Fibroblast of lung (primary cell): ENCODE measurements around the gene LIMS1. TPM values are rescaled to one million over a fixed set of nuclear protein-coding genes. Genes with fewer than 3 reads are reported as not detected.
A peak's percentile ranks its signal among the peaks of the same experiment; 100 is the strongest.

Source experiments
- DNase-seq, 2 donors: peaks; one replicate each; pipeline versions ENCODE4 v3.0.0 to v3.0.0-alpha.2; 2010; ENCODE audit warnings: low read depth in 2 of 2
- H2AFZ ChIP-seq: 2 replicates; pipeline ENCODE4 v1.5.1; 2012; ENCODE audit warnings: low read length, control low read depth, inconsistent platforms
- H3K27ac ChIP-seq: 2 replicates; pipeline ENCODE4 v1.5.1; 2011; ENCODE audit warnings: low read length, control low read depth; ENCODE audit not compliant: insufficient read depth
- H3K27me3 ChIP-seq: 2 replicates; pipeline ENCODE4 v1.5.1; 2011; ENCODE audit warnings: mild to moderate bottlenecking, low read length; ENCODE audit not compliant: control insufficient read depth, insufficient read depth
- H3K36me3 ChIP-seq: 2 replicates; pipeline ENCODE4 v1.5.1; 2011; ENCODE audit warnings: low read length; ENCODE audit not compliant: control insufficient read depth, insufficient read depth
- H3K4me1 ChIP-seq: 2 replicates; pipeline ENCODE4 v1.5.1; 2011; ENCODE audit warnings: low read length; ENCODE audit not compliant: control insufficient read depth, insufficient read depth; ENCODE audit errors: extremely low read depth
- H3K4me2 ChIP-seq: 2 replicates; pipeline ENCODE4 v1.5.1; 2011; ENCODE audit warnings: low read length, control low read depth; ENCODE audit not compliant: insufficient read depth; ENCODE audit errors: extremely low read depth
- H3K4me3 ChIP-seq, 4 experiments: fragments of 200-600 bp in 1 of 4; sonication (generic) in 1 of 4; replicated peaks in 1 of 4; 2 replicates each; pipeline ENCODE4 v1.5.1; 2011 to 2016; ENCODE audit warnings: low read length in 4 of 4, low read depth in 3 of 4, mild to moderate bottlenecking in 3 of 4, control low read depth in 2 of 4, inconsistent platforms in 1 of 4, mixed read lengths in 1 of 4; ENCODE audit not compliant: insufficient read depth in 1 of 4; ENCODE audit errors: control extremely low read depth in 1 of 4
- H3K79me2 ChIP-seq: 2 replicates; pipeline ENCODE4 v1.5.1; 2012; ENCODE audit warnings: mild to moderate bottlenecking, low read length, inconsistent platforms; ENCODE audit not compliant: control insufficient read depth, insufficient read depth
- H3K9ac ChIP-seq: 2 replicates; pipeline ENCODE4 v1.5.1; 2011; ENCODE audit warnings: mild to moderate bottlenecking, low read length, control low read depth; ENCODE audit not compliant: insufficient read depth
- H3K9me3 ChIP-seq: 2 replicates; pipeline ENCODE4 v1.5.1; 2012; ENCODE audit warnings: low read depth, low read length; ENCODE audit not compliant: control insufficient read depth, insufficient read depth
- H4K20me1 ChIP-seq: 2 replicates; pipeline ENCODE4 v1.5.1; 2011; ENCODE audit warnings: low read length; ENCODE audit not compliant: control insufficient read depth, insufficient read depth; ENCODE audit errors: extremely low read depth
- EZH2 ChIP-seq: IDR thresholded peaks from 2 replicates; pipeline ENCODE4 v1.5.1; 2012; ENCODE audit warnings: low read length, control low read depth, mild to moderate bottlenecking; ENCODE audit errors: missing control alignments
- polyA plus RNA-seq, 2 donors: library from polyadenylated mRNA; depleted of rRNA in 1 of 2; stranded (reverse) in 1 of 2; unstranded in 1 of 2; fragments of >200 nt; gene quantifications; 2 replicates each; pipeline ENCODE4 v1.2.1, GENCODE V29; 2011 to 2012; ENCODE audit warnings: missing spikeins in 1 of 2
- total RNA-seq: library from RNA; depleted of rRNA; stranded (reverse); fragments of >200 nt; gene quantifications from 2 replicates; pipeline ENCODE4 v1.2.1, GENCODE V29; 2014
- TF ChIP-seq, protein P1 (sequence below), 2 donors: IDR thresholded peaks in 1 of 2; conservative IDR thresholded peaks in 1 of 2; 1 replicate in 1 of 2; 2 replicates in 1 of 2; pipeline ENCODE4 v1.5.1; 2011 to 2012; ENCODE audit warnings: low read length in 2 of 2, control low read depth in 1 of 2, inconsistent platforms in 1 of 2, low read depth in 1 of 2, mild to moderate bottlenecking in 1 of 2

The LIMS1 gene
- total and polyA plus RNA-seq, 2 donors (not counting 1 experiment from before 2014, with no cell fraction given), result 52.7 to 108 TPM

DNA sequence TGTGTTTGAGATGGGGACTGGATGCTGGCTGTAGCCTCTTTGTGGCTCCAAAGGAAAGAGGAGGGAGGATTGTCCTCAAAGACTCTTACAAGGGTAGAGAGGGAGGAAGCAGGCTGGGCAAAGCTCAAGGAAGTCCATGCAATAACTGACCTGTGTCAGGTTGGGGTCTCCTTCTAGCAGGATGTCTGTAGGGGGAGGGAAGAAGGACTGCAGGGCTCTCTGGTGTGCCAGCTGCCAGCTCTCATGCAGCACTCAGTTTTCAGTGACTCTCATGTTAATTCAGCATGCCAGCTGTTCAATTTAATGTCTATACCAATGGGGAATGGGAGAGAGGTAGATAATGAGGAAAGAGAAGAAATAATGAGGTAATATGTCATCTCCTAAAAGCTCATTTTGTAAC is 99.7 kb downstream of the LIMS1 start:
- TF ChIP-seq, protein P1, sequence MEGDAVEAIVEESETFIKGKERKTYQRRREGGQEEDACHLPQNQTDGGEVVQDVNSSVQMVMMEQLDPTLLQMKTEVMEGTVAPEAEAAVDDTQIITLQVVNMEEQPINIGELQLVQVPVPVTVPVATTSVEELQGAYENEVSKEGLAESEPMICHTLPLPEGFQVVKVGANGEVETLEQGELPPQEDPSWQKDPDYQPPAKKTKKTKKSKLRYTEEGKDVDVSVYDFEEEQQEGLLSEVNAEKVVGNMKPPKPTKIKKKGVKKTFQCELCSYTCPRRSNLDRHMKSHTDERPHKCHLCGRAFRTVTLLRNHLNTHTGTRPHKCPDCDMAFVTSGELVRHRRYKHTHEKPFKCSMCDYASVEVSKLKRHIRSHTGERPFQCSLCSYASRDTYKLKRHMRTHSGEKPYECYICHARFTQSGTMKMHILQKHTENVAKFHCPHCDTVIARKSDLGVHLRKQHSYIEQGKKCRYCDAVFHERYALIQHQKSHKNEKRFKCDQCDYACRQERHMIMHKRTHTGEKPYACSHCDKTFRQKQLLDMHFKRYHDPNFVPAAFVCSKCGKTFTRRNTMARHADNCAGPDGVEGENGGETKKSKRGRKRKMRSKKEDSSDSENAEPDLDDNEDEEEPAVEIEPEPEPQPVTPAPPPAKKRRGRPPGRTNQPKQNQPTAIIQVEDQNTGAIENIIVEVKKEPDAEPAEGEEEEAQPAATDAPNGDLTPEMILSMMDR (conservative IDR thresholded peaks at IDR 0.05 in 1 of 2, IDR thresholded peaks at IDR 0.05 in 1 of 2; ENCODE audit: low read depth in 1 of 2, low read length in 2 of 2), result no peak
- no peak for TF ChIP-seq EZH2
- H4K20me1 ChIP-seq, result no peaks in the 10 kb centered on the region

DNA sequence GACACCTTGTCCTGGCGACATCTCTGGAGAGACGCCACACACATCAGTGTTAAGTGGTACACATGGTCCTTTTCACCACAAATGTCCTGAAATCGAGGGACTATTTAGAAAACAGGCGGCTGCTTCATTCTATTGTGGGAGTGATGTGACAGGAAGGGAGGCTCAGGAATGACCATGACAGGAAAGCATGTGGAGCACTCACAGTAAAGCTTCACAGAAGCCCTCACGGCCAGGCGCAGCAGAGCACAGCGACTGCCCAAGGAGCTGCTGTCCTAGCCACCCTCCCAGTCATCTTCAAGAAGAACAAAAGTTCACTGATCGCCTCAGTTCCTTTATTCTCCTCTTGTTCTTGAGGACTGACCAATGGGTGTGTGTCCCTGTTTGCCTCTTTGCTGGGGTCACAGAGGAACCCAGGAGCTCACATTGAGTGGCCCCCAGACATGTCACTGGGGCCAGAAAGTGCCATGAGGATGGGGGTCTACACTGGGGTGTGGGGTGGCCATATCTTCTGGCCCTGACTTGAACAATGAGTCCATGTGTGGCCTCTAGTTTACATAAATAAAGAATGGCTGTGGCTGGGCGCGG is 100.4 kb downstream of the LIMS1 start:
- H3K4me3 ChIP-seq, result no peak overlapping the region
- H3K4me1 ChIP-seq, result peaks cover 35% of the 10 kb centered on the region
- no peaks in the 10 kb centered on the region for H4K20me1 ChIP-seq
- H3K36me3 ChIP-seq, result no peaks in the 10 kb centered on the region
- no peak overlapping the region for H2AFZ ChIP-seq
- no peaks in the 10 kb centered on the region for H3K9me3 ChIP-seq
- H3K79me2 ChIP-seq, result peaks cover 31% of the 10 kb centered on the region
- no peak overlapping the region for H3K27ac ChIP-seq
- H3K9ac ChIP-seq, result no peak overlapping the region
- H3K27me3 ChIP-seq, result no peaks in the 10 kb centered on the region
- H3K4me2 ChIP-seq, result no peak overlapping the region
- no peak for TF ChIP-seq EZH2
- TF ChIP-seq, protein P1 (conservative IDR thresholded peaks at IDR 0.05 in 1 of 2, IDR thresholded peaks at IDR 0.05 in 1 of 2; ENCODE audit: low read depth in 1 of 2, low read length in 2 of 2), result no peak
- DNase-seq, result no peak

More for the DNA sequence above, 99.7 kb downstream of the LIMS1 start:
- Histone ChIP-seq H3K4me3 (no peak overlapping the region), H3K4me2 (no peak overlapping the region), H3K79me2 (peaks cover 32% of the 10 kb centered on the region), H3K27me3 (no peaks in the 10 kb centered on the region), H3K9ac (no peak overlapping the region), H3K4me1 (peaks cover 30% of the 10 kb centered on the region), H3K27ac (no peak overlapping the region), H3K9me3 (no peaks in the 10 kb centered on the region), H3K36me3 (no peaks in the 10 kb centered on the region), H2AFZ (no peak overlapping the region)
- DNase-seq, result peak in 1 of 2 donors; percentile 44

DNA sequence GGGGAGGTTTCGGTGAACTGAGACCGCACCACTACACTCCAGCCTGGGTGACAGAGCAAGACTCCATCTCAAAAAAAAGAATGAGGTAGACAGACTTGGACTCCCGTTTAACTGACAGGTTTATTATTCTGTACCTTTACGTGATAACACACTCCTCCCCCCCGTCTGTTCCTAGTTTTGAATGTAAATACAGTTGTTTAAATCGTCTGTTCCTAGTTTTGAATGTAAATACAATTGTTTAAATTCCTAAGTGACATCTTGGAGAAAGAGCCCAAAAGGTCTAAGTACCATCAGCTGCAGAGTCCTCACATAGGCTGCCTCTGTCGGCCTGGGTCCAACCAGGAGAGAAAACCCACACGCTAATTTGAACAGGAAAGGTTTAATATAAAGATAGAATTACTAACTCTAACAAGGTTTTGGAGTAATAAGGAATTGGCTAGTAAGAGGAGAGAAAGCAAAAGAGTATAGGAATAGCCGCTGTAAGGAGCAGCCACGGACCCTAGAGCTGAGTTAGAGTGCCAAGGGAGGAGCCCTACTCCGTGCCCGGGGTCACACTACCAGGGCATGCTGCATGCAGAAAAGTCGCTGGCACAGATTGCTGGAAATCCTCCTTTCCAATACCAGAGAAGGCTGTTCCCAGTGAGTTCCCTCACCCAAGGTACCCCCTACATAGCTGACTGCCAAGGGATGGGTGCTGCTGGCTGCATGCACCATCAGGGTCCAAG is 101.5 kb downstream of the LIMS1 start:
- Histone ChIP-seq H3K4me2 (no peak overlapping the region), H3K9ac (no peak overlapping the region), H4K20me1 (no peaks in the 10 kb centered on the region)

More for the DNA sequence above, 101.5 kb downstream of the LIMS1 start:
- Histone ChIP-seq H3K9me3 (no peaks in the 10 kb centered on the region), H3K4me3 (no peak overlapping the region), H3K4me1 (peaks cover 44% of the 10 kb centered on the region), H3K36me3 (no peaks in the 10 kb centered on the region), H3K27me3 (no peaks in the 10 kb centered on the region), H3K27ac (peak overlapping the region; percentile 77), H3K79me2 (peaks cover 30% of the 10 kb centered on the region), H2AFZ (no peak overlapping the region)
- no peak for DNase-seq
- TF ChIP-seq, protein P1 (conservative IDR thresholded peaks at IDR 0.05 in 1 of 2, IDR thresholded peaks at IDR 0.05 in 1 of 2; ENCODE audit: low read depth in 1 of 2, low read length in 2 of 2), result no peak
- TF ChIP-seq EZH2, result no peak
